ENCODE results near the gene FLNC. TPM values are rescaled to one million over a fixed set of nuclear protein-coding genes. Genes with fewer than 3 reads are reported as not detected.

The FLNC gene
- total RNA-seq, 1 donor from 2014 or later, result 11.7 TPM

DNA sequence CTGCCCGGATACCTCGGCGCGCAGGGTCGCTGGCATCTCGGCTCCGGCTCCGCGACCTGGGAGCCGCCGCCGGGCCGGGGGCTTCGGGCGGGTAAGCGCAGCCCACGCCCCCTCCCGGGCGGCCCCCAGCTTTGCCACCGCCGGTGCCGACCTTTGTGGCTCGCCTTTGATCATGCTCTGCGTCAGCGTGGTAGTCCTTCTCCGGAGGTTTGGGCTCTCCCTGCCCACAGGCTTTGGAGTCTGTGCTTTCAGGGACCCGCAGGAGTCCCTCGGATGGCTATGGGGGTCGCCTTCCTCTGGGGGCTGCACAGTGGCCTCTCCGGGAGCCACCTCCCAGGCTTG lies 39.7 kb downstream of the FLNC start:
- ATAC-seq, result no peak
- Histone ChIP-seq H3K27ac (no peak overlapping the region), H3K27me3 (ENCODE audit: low read depth) (peaks cover 11% of the 10 kb centered on the region), H3K9me3 (no peaks in the 10 kb centered on the region), H3K36me3 (peaks cover 14% of the 10 kb centered on the region), H3K4me1 (peaks cover 23% of the 10 kb centered on the region), H3K4me3 (peak overlapping the region; percentile 64)
- no peak for DNase-seq
- intact Hi-C loops (cut with DNase I), result no loop called here
- TF ChIP-seq, protein P1, sequence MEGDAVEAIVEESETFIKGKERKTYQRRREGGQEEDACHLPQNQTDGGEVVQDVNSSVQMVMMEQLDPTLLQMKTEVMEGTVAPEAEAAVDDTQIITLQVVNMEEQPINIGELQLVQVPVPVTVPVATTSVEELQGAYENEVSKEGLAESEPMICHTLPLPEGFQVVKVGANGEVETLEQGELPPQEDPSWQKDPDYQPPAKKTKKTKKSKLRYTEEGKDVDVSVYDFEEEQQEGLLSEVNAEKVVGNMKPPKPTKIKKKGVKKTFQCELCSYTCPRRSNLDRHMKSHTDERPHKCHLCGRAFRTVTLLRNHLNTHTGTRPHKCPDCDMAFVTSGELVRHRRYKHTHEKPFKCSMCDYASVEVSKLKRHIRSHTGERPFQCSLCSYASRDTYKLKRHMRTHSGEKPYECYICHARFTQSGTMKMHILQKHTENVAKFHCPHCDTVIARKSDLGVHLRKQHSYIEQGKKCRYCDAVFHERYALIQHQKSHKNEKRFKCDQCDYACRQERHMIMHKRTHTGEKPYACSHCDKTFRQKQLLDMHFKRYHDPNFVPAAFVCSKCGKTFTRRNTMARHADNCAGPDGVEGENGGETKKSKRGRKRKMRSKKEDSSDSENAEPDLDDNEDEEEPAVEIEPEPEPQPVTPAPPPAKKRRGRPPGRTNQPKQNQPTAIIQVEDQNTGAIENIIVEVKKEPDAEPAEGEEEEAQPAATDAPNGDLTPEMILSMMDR (IDR thresholded peaks at IDR 0.05), result no peak

DNA sequence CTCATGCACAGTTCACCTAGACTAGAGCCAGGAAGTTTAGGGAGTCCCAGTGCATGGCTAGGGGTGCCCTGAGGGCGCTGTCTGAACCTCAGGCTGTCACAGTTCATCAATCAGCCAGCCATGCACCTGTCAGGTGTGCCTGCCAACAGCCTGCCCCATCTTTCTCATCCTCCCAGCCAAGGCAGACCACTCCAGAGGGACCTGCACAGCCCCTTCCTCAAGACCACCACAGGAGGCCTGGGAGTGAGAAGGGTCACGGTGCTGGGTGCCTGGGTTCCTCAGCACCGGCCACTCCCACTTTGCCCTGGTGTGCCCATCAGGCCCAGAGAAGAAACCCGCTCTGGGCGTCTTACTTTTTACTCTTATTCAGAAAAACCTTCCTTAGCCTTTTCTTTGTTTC lies 40.8 kb downstream of the FLNC start:
- Histone ChIP-seq H3K27me3 (ENCODE audit: low read depth) (peaks cover 11% of the 10 kb centered on the region), H3K9me3 (no peaks in the 10 kb centered on the region), H3K4me3 (no peak overlapping the region), H3K27ac (no peak overlapping the region), H3K36me3 (peaks cover 3% of the 10 kb centered on the region), H3K4me1 (peaks cover 23% of the 10 kb centered on the region)
- intact Hi-C loops (cut with DNase I), result no loop called here
- DNase-seq (no peak), ATAC-seq (no peak)
- TF ChIP-seq, protein P1 (IDR thresholded peaks at IDR 0.05), result no peak

- Histone ChIP-seq H3K4me1 (peaks cover 23% of the 10 kb centered on the region), H3K9me3 (no peaks in the 10 kb centered on the region), H3K4me3 (no peak overlapping the region), H3K27ac (no peak overlapping the region), H3K27me3 (ENCODE audit: low read depth) (peaks cover 11% of the 10 kb centered on the region), H3K36me3 (no peaks in the 10 kb centered on the region)
- DNase-seq (no peak), ATAC-seq (no peak)
- intact Hi-C loops (cut with DNase I), result no loop called here
- TF ChIP-seq, protein P1 (IDR thresholded peaks at IDR 0.05), result no peak
Measured at GRCh38 chr7:128872394-128872824, 42.2 kb downstream of the FLNC start.

- Histone ChIP-seq H3K36me3 (no peaks in the 10 kb centered on the region), H3K4me1 (peaks cover 21% of the 10 kb centered on the region), H3K4me3 (no peak overlapping the region), H3K27me3 (ENCODE audit: low read depth) (peaks cover 11% of the 10 kb centered on the region), H3K9me3 (no peaks in the 10 kb centered on the region), H3K27ac (no peak overlapping the region)
- no peak for DNase-seq
- TF ChIP-seq, protein P1 (IDR thresholded peaks at IDR 0.05), result no peak
- ATAC-seq, result no peak
- intact Hi-C loops (cut with DNase I), result no loop called here
Measured at GRCh38 chr7:128873234-128873633, 43.0 kb downstream of the FLNC start.

DNA sequence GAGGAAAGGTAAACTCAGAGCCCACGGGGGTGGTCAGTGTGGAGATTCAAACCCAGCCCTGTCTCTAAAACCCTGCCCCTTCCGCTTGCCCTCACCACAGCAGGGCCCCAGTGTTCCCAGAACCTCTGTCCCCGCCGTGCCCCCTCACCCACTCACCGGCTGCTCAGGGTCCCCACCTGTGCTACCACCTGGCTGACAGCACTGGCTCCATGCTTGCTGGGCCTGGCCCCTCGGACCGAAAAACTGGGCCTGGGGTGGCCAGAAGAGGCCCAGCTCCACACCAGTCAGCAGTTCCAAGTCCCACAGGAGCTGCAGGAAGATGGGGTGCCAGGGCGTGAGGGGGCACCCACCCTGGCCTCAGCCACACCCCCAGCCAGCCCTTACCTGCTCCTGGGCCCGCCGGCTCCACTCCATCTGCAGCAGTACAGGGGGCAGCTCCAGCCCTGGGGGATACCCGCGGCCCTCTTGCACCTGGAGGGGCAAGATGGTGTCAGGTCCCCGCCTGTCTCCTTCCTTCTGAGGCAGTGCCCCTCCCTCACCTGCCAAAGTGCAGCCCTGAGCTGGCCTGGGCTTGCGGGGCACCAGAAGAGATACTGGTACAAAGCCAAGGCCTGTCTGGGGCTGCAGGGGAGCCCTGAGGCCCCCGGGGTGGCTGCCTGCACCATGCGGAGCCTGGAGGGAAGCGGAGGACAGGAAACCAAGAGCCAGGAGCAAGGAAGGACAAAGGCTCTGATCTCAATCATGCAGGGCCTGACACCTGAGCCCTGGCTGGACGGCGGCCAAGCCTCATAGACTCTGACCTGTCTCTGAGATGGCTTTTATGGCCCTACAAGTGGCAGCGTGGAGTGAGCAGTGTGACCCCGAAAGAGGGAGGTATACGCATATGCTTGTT lies 44.2 kb downstream of the FLNC start:
- no peaks in the 10 kb centered on the region for H3K9me3 ChIP-seq
- H3K36me3 ChIP-seq, result no peaks in the 10 kb centered on the region
- no peak overlapping the region for H3K27ac ChIP-seq
- H3K4me3 ChIP-seq, result no peak overlapping the region
- peaks cover 9% of the 10 kb centered on the region for H3K4me1 ChIP-seq
- ATAC-seq (no peak), DNase-seq (peak; percentile 44)
- peaks cover 11% of the 10 kb centered on the region for H3K27me3 ChIP-seq (ENCODE audit: low read depth)
- TF ChIP-seq, protein P1 (IDR thresholded peaks at IDR 0.05), result no peak
- intact Hi-C loops (cut with DNase I), result no loop called here

All from lower lobe of right lung (tissue), 2 donors.